Stimulated activated CD4-positive, alpha-beta T cell treated with anti-CD3 and anti-CD28 coated beads, Interleukin-15, amount 100 ng/mL, for 48 hours (primary cell): ENCODE results near the gene ZNF423.

Source experiments
- DNase-seq, 2 donors: peaks; one replicate each; pipeline ENCODE4 v3.0.0-alpha.2; 2020; ENCODE audit warnings: low read depth in 2 of 2

The ZNF423 gene

GRCh38 chr16:49754495-49755312 lies 101.2 kb downstream of the ZNF423 start:
- DNase-seq, result no peak

- DNase-seq, result no peak
These were observed 105.4 kb downstream of the ZNF423 start for GRCh38 chr16:49750341-49751000.

GRCh38 chr16:49749816-49750215 lies 106.1 kb downstream of the ZNF423 start:
- DNase-seq, result no peak

GRCh38 chr16:49748322-49748721 lies 107.6 kb downstream of the ZNF423 start:
- peak; percentile 8 to 32 for DNase-seq

GRCh38 chr16:49747654-49748053 lies 108.3 kb downstream of the ZNF423 start:
- DNase-seq, result no peak

GRCh38 chr16:49746545-49746944 lies 109.4 kb downstream of the ZNF423 start:
- no peak for DNase-seq

GRCh38 chr16:49745311-49745747 lies 110.6 kb downstream of the ZNF423 start:
- DNase-seq, result no peak

- no peak for DNase-seq
These were observed 111.4 kb downstream of the ZNF423 start for GRCh38 chr16:49744244-49745220.

- no peak for DNase-seq
These were observed 112.3 kb downstream of the ZNF423 start for GRCh38 chr16:49743658-49744057.

- DNase-seq, result no peak
These were observed 112.8 kb downstream of the ZNF423 start for GRCh38 chr16:49743203-49743464.

GRCh38 chr16:49742428-49743202 lies 113.3 kb downstream of the ZNF423 start:
- no peak for DNase-seq

GRCh38 chr16:49740256-49740655 lies 115.7 kb downstream of the ZNF423 start:
- no peak for DNase-seq

- DNase-seq, result no peak
These were observed 116.5 kb downstream of the ZNF423 start for GRCh38 chr16:49739381-49739780.

GRCh38 chr16:49738832-49739231 lies 117.1 kb downstream of the ZNF423 start:
- DNase-seq, result no peak

- DNase-seq, result no peak
These were observed 117.9 kb downstream of the ZNF423 start for GRCh38 chr16:49738001-49738400.

GRCh38 chr16:49737541-49737940 lies 118.4 kb downstream of the ZNF423 start:
- no peak for DNase-seq

GRCh38 chr16:49734331-49734730 lies 121.6 kb downstream of the ZNF423 start:
- no peak for DNase-seq

- no peak for DNase-seq
These were observed 122.5 kb downstream of the ZNF423 start for GRCh38 chr16:49733313-49734009.

GRCh38 chr16:49731911-49732310 lies 124.0 kb downstream of the ZNF423 start:
- DNase-seq, result no peak

- no peak for DNase-seq
These were observed 125.1 kb downstream of the ZNF423 start for GRCh38 chr16:49730772-49731171.

GRCh38 chr16:49727611-49728010 lies 128.3 kb downstream of the ZNF423 start:
- no peak for DNase-seq
